MM.1S (cell line): ENCODE measurements around the gene SLC39A3.

Experiments
- DNase-seq: peaks from one replicate; pipeline ENCODE4 v3.0.0-alpha.2; 2015
- H2AFZ ChIP-seq: fragments of 300-600 bp; sonication (generic); 2 replicates; pipeline ENCODE4 v1.6.0; 2016; ENCODE audit warnings: antibody characterized with exemption, low read length
- H3F3A ChIP-seq: fragments of 300-600 bp; sonication (generic); 2 replicates; pipeline ENCODE4 v1.6.1; 2016; ENCODE audit warnings: mild to moderate bottlenecking, antibody characterized with exemption, low read length, moderate library complexity, mixed read lengths; ENCODE audit not compliant: insufficient read depth
- H3K27ac ChIP-seq: fragments of 300-600 bp; sonication (generic); 2 replicates; pipeline ENCODE4 v1.5.1; 2016; ENCODE audit warnings: mild to moderate bottlenecking, low read length
- H3K27me3 ChIP-seq: fragments of 300-600 bp; sonication (generic); replicated peaks from 2 replicates; pipeline ENCODE4 v1.6.0; 2016; ENCODE audit warnings: low read length; ENCODE audit not compliant: insufficient read depth
- H3K36me3 ChIP-seq: fragments of 300-600 bp; sonication (generic); replicated peaks from 2 replicates; pipeline ENCODE4 v1.6.1; 2016; ENCODE audit warnings: mild to moderate bottlenecking, low read length, mixed read lengths; ENCODE audit not compliant: insufficient read depth
- H3K4me1 ChIP-seq: fragments of 300-600 bp; sonication (generic); 2 replicates; pipeline ENCODE4 v1.6.1; 2016; ENCODE audit warnings: low read length, mixed read lengths
- H3K4me2 ChIP-seq: fragments of 300-600 bp; sonication (generic); 2 replicates; pipeline ENCODE4 v1.6.0; 2016; ENCODE audit warnings: low read depth, low read length
- H3K4me3 ChIP-seq: fragments of 300-600 bp; sonication (generic); 2 replicates; pipeline ENCODE4 v1.5.1; 2016; ENCODE audit warnings: low read length, mixed read lengths
- H3K79me2 ChIP-seq: fragments of 300-600 bp; sonication (generic); 2 replicates; pipeline ENCODE4 v1.6.1; 2016; ENCODE audit warnings: mixed run types, low read length, mixed read lengths
- H3K9ac ChIP-seq: fragments of 300-600 bp; sonication (generic); 2 replicates; pipeline ENCODE4 v1.6.1; 2016; ENCODE audit warnings: low read length, mixed read lengths
- H3K9me2 ChIP-seq: fragments of 300-600 bp; sonication (generic); replicated peaks from 2 replicates; pipeline ENCODE4 v1.6.1; 2016; ENCODE audit warnings: mild to moderate bottlenecking, low read length, mixed read lengths; ENCODE audit not compliant: insufficient read depth
- H3K9me3 ChIP-seq: fragments of 300-600 bp; sonication (generic); replicated peaks from 2 replicates; pipeline ENCODE4 v1.6.1; 2016; ENCODE audit warnings: mild to moderate bottlenecking, low read length, mixed read lengths; ENCODE audit not compliant: insufficient read depth
- H4K20me1 ChIP-seq: fragments of 300-600 bp; sonication (generic); 2 replicates; pipeline ENCODE4 v1.6.1; 2016; ENCODE audit warnings: mild to moderate bottlenecking, low read length, moderate library complexity, mixed read lengths; ENCODE audit not compliant: insufficient read depth
- EZH2 ChIP-seq: fragments of 300-600 bp; sonication (generic); optimal IDR thresholded peaks from 2 replicates; pipeline ENCODE3; 2017; ENCODE audit warnings: low read depth, mild to moderate bottlenecking, antibody characterized with exemption, low read length, mixed read lengths
- EZH2phosphoT487 ChIP-seq: fragments of 300-600 bp; sonication (generic); IDR thresholded peaks from 2 replicates; pipeline ENCODE4 v1.6.1; 2018; ENCODE audit warnings: antibody characterized with exemption, low read length
- TF ChIP-seq, protein P1 (sequence below): fragments of 300-600 bp; sonication (generic); IDR thresholded peaks from 2 replicates; pipeline ENCODE4 v1.5.1; 2016; ENCODE audit warnings: antibody characterized with exemption, low read length, mixed read lengths

The SLC39A3 gene

DNA sequence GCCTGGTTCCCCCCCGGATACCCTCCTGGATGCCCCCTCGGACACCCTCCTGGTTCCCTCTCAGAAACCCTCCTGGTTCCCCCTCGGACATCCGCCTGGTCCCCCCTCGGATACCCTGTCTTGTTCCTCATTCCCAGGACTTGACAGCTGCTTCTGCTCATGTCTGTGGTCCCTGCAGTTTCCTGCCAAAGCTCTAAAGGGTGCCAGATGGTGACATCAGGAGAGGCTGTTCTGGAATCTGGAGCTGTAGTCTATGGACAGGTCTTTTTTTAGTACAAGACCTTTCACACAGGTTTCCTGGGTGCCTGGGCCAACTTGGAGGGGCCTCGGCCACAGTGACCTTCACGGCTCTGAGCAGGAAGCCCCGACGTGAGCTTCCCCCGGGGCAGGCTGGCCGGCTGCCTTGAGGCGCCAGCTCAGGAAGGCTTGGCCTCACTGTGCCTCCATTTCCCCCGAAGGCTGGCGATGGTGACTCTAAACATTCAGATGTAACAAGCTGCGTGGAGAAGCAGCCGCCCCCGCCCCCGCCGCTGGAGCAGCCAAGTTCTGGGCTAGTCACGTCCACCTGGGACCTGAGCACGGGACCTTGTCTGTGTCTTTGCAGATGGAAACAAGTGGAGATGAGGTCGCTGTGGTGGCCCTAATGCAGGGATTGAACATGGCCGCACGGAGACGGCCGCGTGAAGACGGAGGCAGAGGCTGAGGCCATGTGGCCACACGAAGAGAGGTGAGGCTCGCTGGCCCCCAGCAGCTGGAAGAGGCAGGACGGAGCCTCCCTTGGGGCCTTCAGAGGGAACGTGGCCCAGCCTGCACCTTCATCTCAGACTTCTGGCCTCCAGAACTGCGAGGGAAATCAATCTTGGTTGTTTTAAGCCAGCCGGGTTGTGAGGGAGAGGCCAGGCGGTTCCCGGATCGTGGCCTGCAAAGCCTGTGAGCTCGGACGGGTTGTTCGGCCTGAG, 30.5 kb upstream of the SLC39A3 start:
- peaks cover 68% of the 10 kb centered on the region for H3K79me2 ChIP-seq

GRCh38 chr19:2769218-2769617, 29.4 kb upstream of the SLC39A3 start:
- Histone ChIP-seq H3K9me2 (no peaks in the 10 kb centered on the region), H3K4me2 (no peak overlapping the region), H3K79me2 (peaks cover 57% of the 10 kb centered on the region), H3K9me3 (no peaks in the 10 kb centered on the region), H3K4me3 (no peak overlapping the region), H2AFZ (no peak overlapping the region), H3K36me3 (peaks cover 10% of the 10 kb centered on the region), H4K20me1 (peaks cover 21% of the 10 kb centered on the region), H3K4me1 (no peaks in the 10 kb centered on the region), H3K9ac (no peak overlapping the region), H3K27ac (no peak overlapping the region), H3F3A (no peaks in the 10 kb centered on the region), H3K27me3 (no peaks in the 10 kb centered on the region)
- DNase-seq: no peak
- TF ChIP-seq EZH2phosphoT487: no peak
- TF ChIP-seq EZH2: no peak
- TF ChIP-seq, protein P1, sequence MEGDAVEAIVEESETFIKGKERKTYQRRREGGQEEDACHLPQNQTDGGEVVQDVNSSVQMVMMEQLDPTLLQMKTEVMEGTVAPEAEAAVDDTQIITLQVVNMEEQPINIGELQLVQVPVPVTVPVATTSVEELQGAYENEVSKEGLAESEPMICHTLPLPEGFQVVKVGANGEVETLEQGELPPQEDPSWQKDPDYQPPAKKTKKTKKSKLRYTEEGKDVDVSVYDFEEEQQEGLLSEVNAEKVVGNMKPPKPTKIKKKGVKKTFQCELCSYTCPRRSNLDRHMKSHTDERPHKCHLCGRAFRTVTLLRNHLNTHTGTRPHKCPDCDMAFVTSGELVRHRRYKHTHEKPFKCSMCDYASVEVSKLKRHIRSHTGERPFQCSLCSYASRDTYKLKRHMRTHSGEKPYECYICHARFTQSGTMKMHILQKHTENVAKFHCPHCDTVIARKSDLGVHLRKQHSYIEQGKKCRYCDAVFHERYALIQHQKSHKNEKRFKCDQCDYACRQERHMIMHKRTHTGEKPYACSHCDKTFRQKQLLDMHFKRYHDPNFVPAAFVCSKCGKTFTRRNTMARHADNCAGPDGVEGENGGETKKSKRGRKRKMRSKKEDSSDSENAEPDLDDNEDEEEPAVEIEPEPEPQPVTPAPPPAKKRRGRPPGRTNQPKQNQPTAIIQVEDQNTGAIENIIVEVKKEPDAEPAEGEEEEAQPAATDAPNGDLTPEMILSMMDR: no peak

More for the DNA sequence above, 30.5 kb upstream of the SLC39A3 start:
- Histone ChIP-seq H3K9ac (no peak overlapping the region), H3K27me3 (no peaks in the 10 kb centered on the region), H3K4me1 (no peaks in the 10 kb centered on the region), H3K4me2 (no peak overlapping the region), H3F3A (no peaks in the 10 kb centered on the region), H2AFZ (no peak overlapping the region), H3K36me3 (peaks cover 10% of the 10 kb centered on the region), H3K27ac (no peak overlapping the region), H3K4me3 (no peak overlapping the region), H3K9me3 (no peaks in the 10 kb centered on the region), H4K20me1 (peaks cover 31% of the 10 kb centered on the region), H3K9me2 (no peaks in the 10 kb centered on the region)
- DNase-seq: no peak
- TF ChIP-seq EZH2 (no peak), EZH2phosphoT487 (no peak)
- TF ChIP-seq, protein P1: no peak

GRCh38 chr19:2768365-2769132, 28.7 kb upstream of the SLC39A3 start:
- no peak overlapping the region for H3K27ac ChIP-seq
- H3K4me3 ChIP-seq: no peak overlapping the region
- TF ChIP-seq EZH2: no peak
- TF ChIP-seq, protein P1: no peak
- no peak for TF ChIP-seq EZH2phosphoT487
- peaks cover 10% of the 10 kb centered on the region for H3K36me3 ChIP-seq
- no peaks in the 10 kb centered on the region for H3K9me2 ChIP-seq
- no peaks in the 10 kb centered on the region for H3K27me3 ChIP-seq
- H4K20me1 ChIP-seq: peaks cover 18% of the 10 kb centered on the region
- H3K9me3 ChIP-seq: no peaks in the 10 kb centered on the region
- H3F3A ChIP-seq: no peaks in the 10 kb centered on the region
- no peak overlapping the region for H3K4me2 ChIP-seq
- DNase-seq: no peak
- no peaks in the 10 kb centered on the region for H3K4me1 ChIP-seq
- H3K9ac ChIP-seq: no peak overlapping the region
- H3K79me2 ChIP-seq: peaks cover 54% of the 10 kb centered on the region
- no peak overlapping the region for H2AFZ ChIP-seq
